SK-N-SH (cell line): Measurements from ENCODE around the gene KLHL8. TPM values are rescaled to one million over a fixed set of nuclear protein-coding genes. Genes with fewer than 3 reads are reported as not detected.

Source experiments
- CTCF ChIA-PET: fragments of 300-600, 350-600 bp; formaldehyde crosslinking; extraction: SDS; loops from one replicate; lab custom pipeline; 2021; lab: Yijun Ruan, JAX
- POLR2A ChIA-PET: fragments of 350-600 bp; sonication (Branson Sonifier 250); formaldehyde crosslinking; extraction: SDS; loops from one replicate; lab custom pipeline; 2020; ENCODE audit warnings: antibody characterized with exemption, inconsistent platforms; lab: Yijun Ruan, JAX
- DNase-seq: peaks from one replicate; pipeline ENCODE4 v3.0.0; 2012
- H2AFZ ChIP-seq: fragments of 200-600 bp; sonication (generic); 2 replicates; pipeline ENCODE4 v1.8.1; 2016; ENCODE audit warnings: antibody characterized with exemption, mild to moderate bottlenecking, low read depth
- H3F3A ChIP-seq: fragments of 200-600 bp; sonication (generic); replicated peaks from 2 replicates; pipeline ENCODE3; 2016; ENCODE audit warnings: antibody characterized with exemption, mild to moderate bottlenecking; ENCODE audit not compliant: insufficient read depth
- H3K27ac ChIP-seq, 2 experiments: fragments of 200-500 bp in 1 of 2; fragments of 200-600 bp in 1 of 2; sonication (Bioruptor generic) in 1 of 2; sonication (generic), shearing (Covaris generic) in 1 of 2; 2 replicates each; pipeline versions ENCODE4 v1.5.1 to v1.6.1; 2014 to 2016; ENCODE audit warnings: low read depth in 2 of 2, inconsistent platforms in 1 of 2, low read length in 1 of 2, mild to moderate bottlenecking in 1 of 2, mixed read lengths in 1 of 2
- H3K27me3 ChIP-seq: fragments of 200-600 bp; sonication (generic), shearing (Covaris generic); 2 replicates; pipeline ENCODE4 v1.6.1; 2016; ENCODE audit warnings: mixed run types; ENCODE audit not compliant: insufficient read depth
- H3K36me3 ChIP-seq, 2 experiments: fragments of 200-500 bp in 1 of 2; fragments of 200-600 bp in 1 of 2; sonication (Bioruptor generic) in 1 of 2; sonication (generic) in 1 of 2; replicated peaks in 1 of 2; 2 replicates each; pipeline versions ENCODE3 to v1.5.1; 2014 to 2016; ENCODE audit warnings: low read length in 1 of 2, mild to moderate bottlenecking in 1 of 2; ENCODE audit not compliant: insufficient read depth in 2 of 2, control insufficient read depth in 1 of 2
- H3K4me1 ChIP-seq, 2 experiments: fragments of 200-500 bp in 1 of 2; fragments of 200-600 bp in 1 of 2; sonication (Bioruptor generic) in 1 of 2; sonication (generic), shearing (Covaris generic) in 1 of 2; 2 replicates each; pipeline versions ENCODE4 v1.5.1 to v1.6.1; 2014 to 2016; ENCODE audit warnings: low read depth in 1 of 2, low read length in 1 of 2, mixed run types in 1 of 2; ENCODE audit not compliant: insufficient read depth in 2 of 2, control insufficient read depth in 1 of 2
- H3K4me2 ChIP-seq: fragments of 200-600 bp; sonication (generic), shearing (Covaris generic); 2 replicates; pipeline ENCODE4 v1.6.1; 2017; ENCODE audit warnings: mixed run types
- H3K4me3 ChIP-seq, 2 experiments: fragments of 200-500 bp in 1 of 2; fragments of 200-600 bp in 1 of 2; sonication (Bioruptor generic) in 1 of 2; sonication (generic), shearing (Covaris generic) in 1 of 2; 2 replicates each; pipeline versions ENCODE4 v1.5.1 to v1.8.1; 2014 to 2016; ENCODE audit warnings: low read depth in 2 of 2, inconsistent platforms in 1 of 2, low read length in 1 of 2, mild to moderate bottlenecking in 1 of 2, mixed read lengths in 1 of 2, moderate library complexity in 1 of 2
- H3K79me2 ChIP-seq: fragments of 200-600 bp; sonication (generic); 2 replicates; pipeline ENCODE4 v1.8.1; 2017; ENCODE audit warnings: mild to moderate bottlenecking; ENCODE audit not compliant: insufficient read depth
- H3K9ac ChIP-seq: fragments of 200-600 bp; sonication (generic); 2 replicates; pipeline ENCODE4 v1.6.1; 2017; ENCODE audit warnings: mixed run types
- H3K9me2 ChIP-seq: fragments of 200-600 bp; sonication (generic); 2 replicates; pipeline ENCODE4 v1.6.1; 2017; ENCODE audit warnings: mixed run types
- H3K9me3 ChIP-seq: fragments of 200-600 bp; sonication (generic); 2 replicates; pipeline ENCODE4 v1.6.1; 2017; ENCODE audit warnings: mixed run types, mild to moderate bottlenecking, moderate library complexity
- H4K20me1 ChIP-seq: fragments of 200-600 bp; sonication (generic); 2 replicates; pipeline ENCODE4 v1.6.1; 2017; ENCODE audit warnings: mild to moderate bottlenecking, mixed run types; ENCODE audit not compliant: insufficient read depth
- CHD2 ChIP-seq: fragments of 150-350 bp; IDR thresholded peaks from 2 replicates; pipeline ENCODE4 v1.6.1; 2018; ENCODE audit warnings: low read length; ENCODE audit not compliant: partially characterized antibody
- EP300 ChIP-seq, 2 experiments: IDR thresholded peaks; 2 replicates each; pipeline versions ENCODE4 v1.4.0 to v1.6.1; 2012; ENCODE audit warnings: borderline replicate concordance in 1 of 2, low read depth in 1 of 2, low read length in 1 of 2
- FOSL2 ChIP-seq: IDR thresholded peaks from 2 replicates; pipeline ENCODE4 v1.4.0; 2012; ENCODE audit warnings: low read depth, mild to moderate bottlenecking, moderate library complexity, borderline replicate concordance
- FOXJ3 ChIP-seq: sonication (generic); formaldehyde crosslinking; IDR thresholded peaks from 2 replicates; pipeline ENCODE4 v1.5.1; 2020; ENCODE audit warnings: mild to moderate bottlenecking, missing genetic modification reagents
- FOXM1 ChIP-seq: IDR thresholded peaks from 2 replicates; pipeline ENCODE4 v1.4.0; 2012; ENCODE audit warnings: low read depth, mild to moderate bottlenecking
- MXI1 ChIP-seq: IDR thresholded peaks from 2 replicates; pipeline ENCODE4 v1.6.1; 2012; ENCODE audit warnings: mild to moderate bottlenecking, low read depth, low read length, improper control_type of control experiment
- NRF1 ChIP-seq: IDR thresholded peaks from 2 replicates; pipeline ENCODE4 v1.6.1; 2012; ENCODE audit warnings: low read depth, mild to moderate bottlenecking, low read length
- RAD21 ChIP-seq: IDR thresholded peaks from 2 replicates; pipeline ENCODE4 v1.6.1; 2012; ENCODE audit warnings: mild to moderate bottlenecking, low read length
- RFX5 ChIP-seq: IDR thresholded peaks from 2 replicates; pipeline ENCODE4 v1.6.1; 2012; ENCODE audit warnings: mild to moderate bottlenecking, improper control_type of control experiment, low read length
- SMC3 ChIP-seq: IDR thresholded peaks from 2 replicates; pipeline ENCODE4 v1.6.1; 2012; ENCODE audit warnings: low read depth, low read length, improper control_type of control experiment
- TCF12 ChIP-seq: IDR thresholded peaks from 2 replicates; pipeline ENCODE4 v1.4.0; 2012
- USF1 ChIP-seq: IDR thresholded peaks from 2 replicates; pipeline ENCODE4 v1.4.0; 2012; ENCODE audit warnings: low read depth, borderline replicate concordance
- WGBS: methylation state at CpG from one replicate; pipeline ENCODE4 v1.1.6; 2017; ENCODE audit warnings: low lambda C conversion rate; 5-methylcytosine and 5-hydroxymethylcytosine counted together
- polyA plus RNA-seq, 3 experiments: library from polyadenylated mRNA; depleted of rRNA; stranded (reverse); fragments of >200 nt; gene quantifications; 2 replicates each; pipeline ENCODE4 v1.2.3, GENCODE V29; 2012
- TF ChIP-seq, protein P1 (sequence below): fragments of 150-350 bp; IDR thresholded peaks from 2 replicates; pipeline ENCODE4 v1.6.1; 2016; ENCODE audit warnings: mild to moderate bottlenecking, low read depth, low read length
- TF ChIP-seq, protein P2 (sequence below): IDR thresholded peaks from 2 replicates; pipeline ENCODE4 v1.4.0; 2012; ENCODE audit warnings: low read depth, borderline replicate concordance

The KLHL8 gene
- polyA plus RNA-seq, 1 of the 3 experiments (the other 2 are of a cell fraction), result 2.4 TPM

GRCh38 chr4:87188048-87188447 is 32.4 kb downstream of the KLHL8 start:
- Histone ChIP-seq H4K20me1 (no peaks in the 10 kb centered on the region), H3K9me2 (no peaks in the 10 kb centered on the region), H3K27me3 (no peaks in the 10 kb centered on the region), H3F3A (peaks cover 14% of the 10 kb centered on the region), H3K36me3 (no peaks in the 10 kb centered on the region), H3K9ac (no peak overlapping the region)
- POLR2A ChIA-PET, result no interaction called here
- no peak for DNase-seq
- peak; percentile 66 for TF ChIP-seq TCF12
- TF ChIP-seq USF1, result no peak
- TF ChIP-seq, all 33 proteins: peak for 1
- Histone ChIP-seq H3K9me3 (no peaks in the 10 kb centered on the region), H3K4me1 (peaks cover 0 to 9% of the 10 kb centered on the region in 2 experiments; a peak in 2 of 4 replicates), H3K79me2 (no peaks in the 10 kb centered on the region), H2AFZ (no peak overlapping the region), H3K4me2 (no peak overlapping the region), H3K4me3 (no peak overlapping the region), H3K27ac (no peak overlapping the region; a peak in 1 of 4 replicates)
- CTCF ChIA-PET, result interaction anchor here (1.6 kb wide), 1 partner anchor 9 kb away, joined by 3 read pairs; no protein-coding TSS in a partner anchor
- WGBS, result 61% methylated on average over 2 of the region's 2 CpGs

DNA sequence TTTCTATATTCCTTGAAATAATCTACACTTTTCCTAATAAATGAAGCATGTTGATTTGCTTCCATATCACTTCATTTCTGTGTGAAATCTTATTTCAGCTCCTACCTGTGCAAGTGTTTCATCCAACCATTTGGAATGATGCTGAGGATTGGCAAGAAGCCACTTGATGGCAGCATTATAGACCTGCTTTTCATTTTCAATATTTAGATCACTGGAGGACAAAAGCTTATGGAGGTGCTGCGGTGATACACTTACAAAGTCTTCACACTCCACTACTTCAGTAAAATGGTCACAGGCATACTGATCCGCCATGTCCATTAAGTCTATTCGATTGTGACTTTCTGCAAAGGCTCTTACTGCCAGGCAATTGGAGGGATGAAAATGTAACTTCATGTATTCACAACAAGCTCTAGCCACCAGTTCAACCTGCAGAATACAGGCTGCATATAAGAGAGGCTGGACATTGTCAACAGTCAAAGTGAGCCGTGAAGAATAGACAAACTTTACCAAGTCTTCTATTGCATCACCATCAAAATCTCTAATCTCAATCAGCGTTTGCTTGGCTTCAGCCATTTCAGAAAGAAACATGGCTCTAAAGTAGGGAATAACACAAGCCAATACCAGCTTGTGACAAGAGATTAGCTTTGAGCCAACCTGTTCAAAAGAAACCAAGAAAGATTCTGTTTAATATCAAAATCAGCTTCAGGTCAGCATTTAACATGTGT is 35.1 kb downstream of the KLHL8 start:
- H3K4me3 ChIP-seq, result no peak overlapping the region
- no peaks in the 10 kb centered on the region for H3K79me2 ChIP-seq
- no peaks in the 10 kb centered on the region for H3K36me3 ChIP-seq
- H3K9me3 ChIP-seq, result no peaks in the 10 kb centered on the region
- TF ChIP-seq, protein P1, sequence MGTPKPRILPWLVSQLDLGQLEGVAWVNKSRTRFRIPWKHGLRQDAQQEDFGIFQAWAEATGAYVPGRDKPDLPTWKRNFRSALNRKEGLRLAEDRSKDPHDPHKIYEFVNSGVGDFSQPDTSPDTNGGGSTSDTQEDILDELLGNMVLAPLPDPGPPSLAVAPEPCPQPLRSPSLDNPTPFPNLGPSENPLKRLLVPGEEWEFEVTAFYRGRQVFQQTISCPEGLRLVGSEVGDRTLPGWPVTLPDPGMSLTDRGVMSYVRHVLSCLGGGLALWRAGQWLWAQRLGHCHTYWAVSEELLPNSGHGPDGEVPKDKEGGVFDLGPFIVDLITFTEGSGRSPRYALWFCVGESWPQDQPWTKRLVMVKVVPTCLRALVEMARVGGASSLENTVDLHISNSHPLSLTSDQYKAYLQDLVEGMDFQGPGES, result no peak
- H3K4me1 ChIP-seq, result peaks cover 0 to 9% of the 10 kb centered on the region in 2 experiments; a peak in 2 of 4 replicates
- H3K27me3 ChIP-seq, result no peaks in the 10 kb centered on the region
- no peaks in the 10 kb centered on the region for H3K9me2 ChIP-seq
- H3K4me2 ChIP-seq, result no peak overlapping the region
- H3K9ac ChIP-seq, result no peak overlapping the region
- POLR2A ChIA-PET, result no interaction called here
- CTCF ChIA-PET, result interaction anchor here (1.3 to 1.4 kb wide), 2 partner anchors 12 to 35 kb away, joined by 4 read pairs; no protein-coding TSS in a partner anchor
- no peak for DNase-seq
- H2AFZ ChIP-seq, result no peak overlapping the region
- H3K27ac ChIP-seq, result no peak overlapping the region
- H4K20me1 ChIP-seq, result no peaks in the 10 kb centered on the region
- WGBS, result 97% methylated on average over 5 of the region's 5 CpGs
- H3F3A ChIP-seq, result peaks cover 10% of the 10 kb centered on the region

DNA sequence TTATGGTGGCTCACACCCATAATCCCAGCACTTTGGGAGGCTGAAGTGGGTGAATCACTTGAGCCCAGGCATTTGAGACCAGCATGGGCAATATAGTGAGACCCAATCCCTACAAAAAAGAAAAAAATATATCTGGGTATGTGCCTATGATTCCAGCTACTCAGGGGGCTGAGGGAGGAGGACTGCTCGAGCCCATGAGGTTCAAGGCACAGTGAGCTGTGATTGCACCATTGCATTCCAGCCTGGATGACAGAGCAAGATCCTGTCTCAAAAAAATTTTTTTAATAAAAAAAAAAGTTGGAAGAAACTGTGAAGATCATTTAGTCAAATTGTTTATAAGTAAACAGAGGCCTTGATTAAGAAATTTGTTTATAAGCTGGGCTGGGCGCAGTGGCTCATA is 39.7 kb downstream of the KLHL8 start:
- H3K9me2 ChIP-seq, result no peaks in the 10 kb centered on the region
- no peaks in the 10 kb centered on the region for H3K9me3 ChIP-seq
- no peaks in the 10 kb centered on the region for H3F3A ChIP-seq
- H4K20me1 ChIP-seq, result no peaks in the 10 kb centered on the region
- no peak overlapping the region for H3K27ac ChIP-seq
- CTCF ChIA-PET, result no interaction called here
- no peaks in the 10 kb centered on the region for H3K79me2 ChIP-seq
- no peak overlapping the region for H3K4me3 ChIP-seq
- DNase-seq, result no peak
- 100% methylated on average over 2 of the region's 2 CpGs for WGBS
- H2AFZ ChIP-seq, result no peak overlapping the region
- H3K4me2 ChIP-seq, result no peak overlapping the region
- H3K36me3 ChIP-seq, result no peaks in the 10 kb centered on the region
- no peak overlapping the region for H3K9ac ChIP-seq
- H3K4me1 ChIP-seq, result no peaks in the 10 kb centered on the region
- POLR2A ChIA-PET, result no interaction called here
- H3K27me3 ChIP-seq, result no peaks in the 10 kb centered on the region
- TF ChIP-seq, protein P1, result no peak
- TF ChIP-seq MXI1 (no peak), EP300 (IDR thresholded peaks at IDR 0.05; ENCODE audit: borderline replicate concordance in 1 of 2, low read depth in 1 of 2, low read length in 1 of 2) (no peak), FOXJ3 (no peak), SMC3 (no peak), FOXM1 (no peak), RFX5 (no peak), FOSL2 (no peak), NRF1 (no peak), TCF12 (no peak), RAD21 (no peak), CHD2 (no peak)
- TF ChIP-seq, protein P2, sequence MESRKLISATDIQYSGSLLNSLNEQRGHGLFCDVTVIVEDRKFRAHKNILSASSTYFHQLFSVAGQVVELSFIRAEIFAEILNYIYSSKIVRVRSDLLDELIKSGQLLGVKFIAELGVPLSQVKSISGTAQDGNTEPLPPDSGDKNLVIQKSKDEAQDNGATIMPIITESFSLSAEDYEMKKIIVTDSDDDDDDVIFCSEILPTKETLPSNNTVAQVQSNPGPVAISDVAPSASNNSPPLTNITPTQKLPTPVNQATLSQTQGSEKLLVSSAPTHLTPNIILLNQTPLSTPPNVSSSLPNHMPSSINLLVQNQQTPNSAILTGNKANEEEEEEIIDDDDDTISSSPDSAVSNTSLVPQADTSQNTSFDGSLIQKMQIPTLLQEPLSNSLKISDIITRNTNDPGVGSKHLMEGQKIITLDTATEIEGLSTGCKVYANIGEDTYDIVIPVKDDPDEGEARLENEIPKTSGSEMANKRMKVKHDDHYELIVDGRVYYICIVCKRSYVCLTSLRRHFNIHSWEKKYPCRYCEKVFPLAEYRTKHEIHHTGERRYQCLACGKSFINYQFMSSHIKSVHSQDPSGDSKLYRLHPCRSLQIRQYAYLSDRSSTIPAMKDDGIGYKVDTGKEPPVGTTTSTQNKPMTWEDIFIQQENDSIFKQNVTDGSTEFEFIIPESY, result no peak
